ENCODE results near the gene CXCL3. TPM values are rescaled to one million over a fixed set of nuclear protein-coding genes. Genes with fewer than 3 reads are reported as not detected.

Gene CXCL3
- total and polyA plus RNA-seq, 9 of the 15 experiments (the other 6 are each of a cell fraction or from before 2014, with no cell fraction given), result 2.3 to 8.9 (median 6.1) TPM

- Histone ChIP-seq H3K9me3 (replicated peaks; ENCODE audit: control insufficient read depth, insufficient read depth, low read depth, low read length) (no peaks in the 10 kb centered on the region), H4K20me1 (replicated peaks; ENCODE audit: control insufficient read depth, insufficient read depth, low read length) (no peaks in the 10 kb centered on the region), H3K9ac (ENCODE audit: insufficient read depth in 1 of 2, low read depth in 2 of 2, low read length in 2 of 2) (no peak overlapping the region), H2AFZ (ENCODE audit: low read depth, low read length) (no peak overlapping the region), H3K36me3 (ENCODE audit: control insufficient read depth, insufficient read depth, low read length) (no peaks in the 10 kb centered on the region), H3K4me1 (replicated peaks in 1 of 2; ENCODE audit: control insufficient read depth in 2 of 2, insufficient read depth in 2 of 2, low read length in 2 of 2) (peaks cover 0 to 14% of the 10 kb centered on the region in 2 experiments; a peak in 2 of 5 replicates), H3K79me2 (ENCODE audit: control insufficient read depth, insufficient read depth, low read length) (no peaks in the 10 kb centered on the region), H3K27ac (ENCODE audit: extremely low read depth, low read depth, low read length) (no peak overlapping the region), H3K9me1 (ENCODE audit: control insufficient read depth, insufficient read depth, low read length) (no peaks in the 10 kb centered on the region), H3K27me3 (ENCODE audit: control insufficient read depth in 2 of 2, insufficient read depth in 2 of 2, low read length in 2 of 2) (no peaks in the 10 kb centered on the region), H3K4me2 (ENCODE audit: insufficient read depth, low read length) (no peak overlapping the region), H3K4me3 (no peak overlapping the region)
- in situ Hi-C loops (cut with MboI), result no loop called here
- no peak for DNase-seq (ENCODE audit: extremely low read depth in 1 of 4, low spot score in 3 of 4)
- 82% methylated on average over 5 of the region's 5 CpGs for WGBS (ENCODE audit: insufficient coverage, low coverage, missing lambda C conversion rate)
- ATAC-seq, result no peak
- no peak for TF ChIP-seq ZNF121 (CRISPR knock-in tag; conservative IDR thresholded peaks at IDR 0.05)
- TF ChIP-seq SNRNP70 (optimal IDR thresholded peaks at IDR 0.05; ENCODE audit: low read depth, low read length), result no peak
- TF ChIP-seq TOE1 (IDR thresholded peaks at IDR 0.05; ENCODE audit: borderline replicate concordance), result no peak
- no peak for TF ChIP-seq TOE1 (CRISPR knock-in tag; IDR thresholded peaks at IDR 0.05; ENCODE audit: borderline replicate concordance, low read depth)
- no peak for TF ChIP-seq ZNF668 (CRISPR knock-in tag; IDR thresholded peaks at IDR 0.05)
- BruUV-seq (replicated peaks), result no TSS peak
- ChIA-PET CTCF (ENCODE audit: low intra/inter-chr PET ratio) (interaction anchor here (0.6 kb wide), 1 partner anchor 1171 kb away, joined by 3 read pairs; no protein-coding TSS in a partner anchor), POLR2A (no interaction called here)
- intact Hi-C loops (cut with micrococcal nuclease), result no loop called here
- no peak for FAIRE-seq
Measured at GRCh38 chr4:73989928-73990327, 48.6 kb downstream of the CXCL3 start.

GRCh38 chr4:73989031-73989430 lies 49.5 kb downstream of the CXCL3 start:
- Histone ChIP-seq H3K9ac (ENCODE audit: insufficient read depth in 1 of 2, low read depth in 2 of 2, low read length in 2 of 2) (no peak overlapping the region), H2AFZ (ENCODE audit: low read depth, low read length) (no peak overlapping the region), H3K79me2 (ENCODE audit: control insufficient read depth, insufficient read depth, low read length) (no peaks in the 10 kb centered on the region), H3K27me3 (ENCODE audit: control insufficient read depth in 2 of 2, insufficient read depth in 2 of 2, low read length in 2 of 2) (no peaks in the 10 kb centered on the region), H3K4me2 (ENCODE audit: insufficient read depth, low read length) (no peak overlapping the region), H4K20me1 (replicated peaks; ENCODE audit: control insufficient read depth, insufficient read depth, low read length) (no peaks in the 10 kb centered on the region), H3K4me3 (no peak overlapping the region), H3K36me3 (ENCODE audit: control insufficient read depth, insufficient read depth, low read length) (no peaks in the 10 kb centered on the region), H3K9me3 (replicated peaks; ENCODE audit: control insufficient read depth, insufficient read depth, low read depth, low read length) (no peaks in the 10 kb centered on the region), H3K27ac (ENCODE audit: extremely low read depth, low read depth, low read length) (no peak overlapping the region), H3K9me1 (ENCODE audit: control insufficient read depth, insufficient read depth, low read length) (no peaks in the 10 kb centered on the region), H3K4me1 (replicated peaks in 1 of 2; ENCODE audit: control insufficient read depth in 2 of 2, insufficient read depth in 2 of 2, low read length in 2 of 2) (peaks cover 0 to 14% of the 10 kb centered on the region in 2 experiments; a peak in 2 of 5 replicates)
- 16% methylated on average over 3 of the region's 3 CpGs for WGBS (ENCODE audit: insufficient coverage, low coverage, missing lambda C conversion rate)
- DNase-seq (ENCODE audit: extremely low read depth in 1 of 4, low spot score in 3 of 4) (peak in 2 of 4 experiments; percentile 21 to 28), ATAC-seq (no peak), FAIRE-seq (no peak)
- no TSS peak for BruUV-seq (replicated peaks)
- POLR2A ChIA-PET, result no interaction called here
- intact Hi-C loops (cut with micrococcal nuclease) (no loop called here), in situ Hi-C loops (cut with MboI) (no loop called here)
- CTCF ChIA-PET (ENCODE audit: low intra/inter-chr PET ratio), result no interaction called here
- TF ChIP-seq DPF2 (IDR thresholded peaks at IDR 0.05) (peak; percentile 18; the same call in 1 of the 2 replicates), ARID1B (IDR thresholded peaks at IDR 0.05) (peak; percentile 55), TAL1 (IDR thresholded peaks at IDR 0.05) (peak; percentile 32; the same call in 1 of the 2 replicates), CEBPB (tag; IDR thresholded peaks at IDR 0.05) (peak; percentile 66; the same call in 1 of the 2 replicates), TCF3 (CRISPR knock-in tag; IDR thresholded peaks at IDR 0.05) (peak; percentile 36), SMAD4 (CRISPR knock-in tag; conservative IDR thresholded peaks at IDR 0.05) (0 out of 2 replicates have a peak, but pooled peaks have one; percentile 16), RNF2 (IDR thresholded peaks at IDR 0.05) (no peak), CBFA2T3 (IDR thresholded peaks at IDR 0.05) (peak; percentile 62), CXXC5 (CRISPR knock-in tag; IDR thresholded peaks at IDR 0.05) (peak; percentile 33; the same call in 1 of the 2 replicates), SOX6 (IDR thresholded peaks at IDR 0.05) (peak; percentile 79), FOXK2 (conservative IDR thresholded peaks at IDR 0.05 in 1 of 2, IDR thresholded peaks at IDR 0.05 in 1 of 2; ENCODE audit: low read depth in 2 of 2) (no peak), TEAD4 (IDR thresholded peaks at IDR 0.05; ENCODE audit: low read length) (peak; percentile 71), TEAD4 (CRISPR knock-in tag; IDR thresholded peaks at IDR 0.05; ENCODE audit: borderline replicate concordance) (no peak), TRIM24 (IDR thresholded peaks at IDR 0.05) (peak; percentile 53 to 56; a peak in 2 of 4 replicates), ZNF197 (CRISPR knock-in tag; IDR thresholded peaks at IDR 0.05; ENCODE audit: low read depth) (no peak)

Measured in K562 (cell line).